Fibroblast of the aortic adventitia (primary cell): ENCODE data around the gene PCBP3. TPM values are rescaled to one million over a fixed set of nuclear protein-coding genes. Genes with fewer than 3 reads are reported as not detected.
"Not testable (repeated sequence)": the region's sequence is repeated elsewhere in the genome, so short reads cannot be mapped to it uniquely, and the experiment has no call there.

Experiments used
- DNase-seq: peaks from one replicate; pipeline ENCODE4 v3.0.0-alpha.2; 2010; ENCODE audit warnings: low read depth
- H3K4me3 ChIP-seq: 2 replicates; pipeline ENCODE4 v1.5.1; 2011; ENCODE audit warnings: low read depth, mild to moderate bottlenecking, control low read depth, low read length, moderate library complexity
- CTCF ChIP-seq: IDR thresholded peaks from 2 replicates; pipeline ENCODE4 v1.5.1; 2011; ENCODE audit warnings: mild to moderate bottlenecking, low read length, control low read depth, inconsistent platforms; ENCODE audit not compliant: insufficient read depth
- total RNA-seq: library from RNA; depleted of rRNA; stranded (reverse); fragments of >200 nt; gene quantifications from 2 replicates; pipeline ENCODE4 v1.2.3, GENCODE V29; 2012; ENCODE audit warnings: low replicate concordance

PCBP3 gene
- total RNA-seq, 1 donor, result 1.2 TPM

GRCh38 chr21:45971616-45972352, 328.3 kb downstream of the PCBP3 start:
- H3K4me3 ChIP-seq, result peak overlapping the region; percentile 33
- TF ChIP-seq CTCF, result no peak
- DNase-seq, result peak; percentile 90

GRCh38 chr21:45972353-45972715, 328.8 kb downstream of the PCBP3 start:
- DNase-seq, result no peak
- TF ChIP-seq CTCF, result no peak
- H3K4me3 ChIP-seq, result peak overlapping the region; percentile 59

DNA sequence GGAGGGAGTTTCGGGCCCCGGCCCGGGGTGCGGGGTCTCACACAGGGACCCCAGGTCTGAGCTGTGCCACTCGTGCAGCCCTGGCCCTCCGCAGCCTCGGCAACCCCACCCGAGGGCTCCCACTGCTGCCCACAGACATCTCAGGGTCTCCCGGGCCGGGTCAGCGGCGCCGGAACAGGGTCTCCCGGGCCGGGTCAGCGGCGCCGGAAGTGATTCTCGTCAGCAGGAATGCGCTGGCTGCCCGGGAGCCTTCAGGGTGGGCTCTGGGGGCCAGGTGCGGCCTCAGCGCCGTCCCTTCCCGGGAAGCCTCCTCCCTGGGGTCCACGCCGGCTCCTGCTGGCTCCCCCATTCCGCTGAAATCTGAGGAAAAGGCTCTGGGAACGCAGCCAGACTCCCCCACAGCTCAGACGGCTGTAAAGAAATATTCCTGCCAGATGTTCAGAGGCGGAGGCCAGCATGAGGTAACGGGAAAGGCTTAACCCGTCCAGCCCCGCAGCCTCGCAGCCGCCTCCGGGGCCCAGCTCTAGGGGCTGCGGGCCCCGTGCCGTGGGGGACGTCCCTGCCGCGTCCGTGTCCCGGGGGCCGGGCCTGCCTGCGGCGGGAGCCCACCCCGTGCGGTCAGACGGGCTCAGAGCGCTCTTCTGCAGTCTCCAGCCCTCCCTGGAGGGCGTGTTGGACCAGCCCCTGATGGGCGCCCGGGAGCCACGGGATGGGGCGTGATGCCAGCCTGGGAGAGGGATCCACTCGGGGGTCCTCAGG, 329.4 kb downstream of the PCBP3 start:
- H3K4me3 ChIP-seq, result peak overlapping the region; percentile 59
- TF ChIP-seq CTCF, result no peak
- DNase-seq, result peak; percentile 95

GRCh38 chr21:45973475-45974072, 330.0 kb downstream of the PCBP3 start:
- peak; percentile 89 for DNase-seq
- H3K4me3 ChIP-seq, result peak overlapping the region; percentile 59
- TF ChIP-seq CTCF, result peak; percentile 85

- no peak for TF ChIP-seq CTCF
- peak; percentile 76 for DNase-seq
Observed at GRCh38 chr21:45974073-45975019, 330.8 kb downstream of the PCBP3 start.

DNA sequence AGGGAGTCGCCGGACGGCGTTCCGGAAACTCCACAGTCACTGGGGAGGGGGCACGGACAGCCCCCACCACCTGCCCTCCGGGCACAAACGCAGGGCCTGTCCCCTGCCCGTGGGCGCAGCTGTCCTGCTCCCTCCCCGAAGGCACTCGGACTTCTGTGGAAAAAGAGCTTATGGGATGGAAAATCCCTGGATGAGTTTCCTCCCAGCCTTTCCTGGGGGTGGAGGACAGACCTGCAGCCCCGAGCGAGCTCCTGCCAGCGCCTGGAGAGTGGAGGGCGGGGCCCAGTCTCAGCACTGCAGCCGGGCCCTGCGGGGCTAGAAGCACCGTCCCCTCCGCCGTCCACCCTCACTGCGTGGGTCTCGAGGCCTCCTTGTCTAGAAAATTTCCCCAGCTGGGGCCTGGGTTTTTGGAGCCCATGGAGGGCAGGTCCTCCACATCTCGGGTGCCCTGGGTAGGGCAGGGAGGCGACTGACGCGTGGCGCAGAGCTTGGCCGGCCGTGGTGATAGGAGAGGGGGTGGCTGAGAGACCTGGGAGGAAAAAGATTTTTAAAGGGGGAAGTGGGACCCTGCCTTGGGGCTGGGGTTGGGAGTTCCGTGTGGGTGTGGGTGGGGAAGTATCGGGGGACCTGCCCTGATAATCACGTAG, 331.6 kb downstream of the PCBP3 start:
- TF ChIP-seq CTCF, result no peak
- H3K4me3 ChIP-seq, result peak overlapping the region; percentile 51
- peak; percentile 58 for DNase-seq

More at GRCh38 chr21:45974073-45975019, 330.8 kb downstream of the PCBP3 start:
- H3K4me3 ChIP-seq, result peak overlapping the region; percentile 51

DNA sequence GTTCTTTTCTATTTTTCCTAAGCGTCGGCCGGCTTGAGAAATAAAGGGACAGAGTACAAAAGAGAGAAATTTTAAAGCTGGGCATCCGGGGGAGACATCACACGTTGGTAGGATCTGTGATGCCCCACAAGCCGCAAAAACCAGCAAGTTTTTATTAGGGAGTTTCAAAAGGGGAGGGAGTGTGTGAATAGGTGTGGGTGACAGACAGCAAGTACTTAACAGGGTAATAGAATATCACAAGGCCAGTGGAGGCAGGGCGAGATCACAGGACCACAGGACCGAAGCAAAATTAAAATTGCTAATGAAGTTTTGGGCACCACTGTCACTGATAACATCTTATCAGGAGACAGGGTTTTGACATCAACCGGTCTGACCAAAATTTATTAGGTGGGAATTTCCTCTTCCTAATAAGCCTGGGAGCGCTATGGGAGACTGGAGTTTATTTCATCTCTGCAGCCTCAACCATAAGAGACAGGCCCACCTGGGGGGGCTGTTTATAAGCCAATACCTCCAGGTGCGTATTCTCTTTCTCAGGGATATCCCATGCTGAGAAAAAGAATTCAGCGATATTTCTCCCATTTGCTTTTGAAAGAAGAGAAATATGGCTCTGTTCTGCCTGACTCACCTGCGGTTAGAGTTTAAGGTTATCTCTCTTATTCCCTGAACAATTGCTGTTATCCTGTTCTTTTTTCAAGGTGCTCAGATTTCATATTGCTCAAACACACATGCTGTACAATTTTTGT, 332.3 kb downstream of the PCBP3 start:
- H3K4me3 ChIP-seq, DNase-seq: not testable (repeated sequence)
